GM18505 (cell line): ENCODE data around the gene VGLL4.
A peak's percentile ranks its signal among the peaks of the same experiment; 100 is the strongest.
"Not testable (repeated sequence)": the region's sequence is repeated elsewhere in the genome, so short reads cannot be mapped to it uniquely, and the experiment has no call there.

Source experiments
- ATAC-seq: cut with Tn5 transposase; IDR thresholded peaks from one replicate; pipeline ENCODE4 v1.9.1; 2021; ENCODE audit not compliant: unreplicated experiment
- POLR2A ChIP-seq: IDR thresholded peaks from 4 replicates; pipeline ENCODE4 v1.6.1; 2011; ENCODE audit warnings: borderline replicate concordance; ENCODE audit not compliant: insufficient read depth, insufficient read length; ENCODE audit errors: extremely low read depth

Gene VGLL4

DNA sequence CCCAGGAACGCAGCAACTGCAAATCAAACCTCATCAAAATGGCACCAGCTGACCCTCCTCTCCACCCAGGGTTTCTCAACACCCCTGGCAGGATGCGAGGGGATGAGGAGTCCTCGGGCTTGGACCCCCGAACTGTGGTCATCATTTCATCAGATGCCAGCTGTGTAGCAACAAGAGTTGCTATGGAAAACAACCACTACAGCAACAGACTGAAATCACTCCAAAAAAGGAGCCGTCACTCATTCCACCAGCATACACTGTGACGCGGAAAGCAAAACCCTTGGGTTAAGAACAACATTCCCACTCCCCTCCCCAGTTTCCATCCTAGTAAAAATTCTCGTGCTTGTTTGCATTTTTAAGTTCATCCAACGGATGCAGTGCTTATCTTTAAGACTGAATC lies 40.1 kb downstream of the VGLL4 start:
- no peak for TF ChIP-seq POLR2A
- ATAC-seq: no peak

DNA sequence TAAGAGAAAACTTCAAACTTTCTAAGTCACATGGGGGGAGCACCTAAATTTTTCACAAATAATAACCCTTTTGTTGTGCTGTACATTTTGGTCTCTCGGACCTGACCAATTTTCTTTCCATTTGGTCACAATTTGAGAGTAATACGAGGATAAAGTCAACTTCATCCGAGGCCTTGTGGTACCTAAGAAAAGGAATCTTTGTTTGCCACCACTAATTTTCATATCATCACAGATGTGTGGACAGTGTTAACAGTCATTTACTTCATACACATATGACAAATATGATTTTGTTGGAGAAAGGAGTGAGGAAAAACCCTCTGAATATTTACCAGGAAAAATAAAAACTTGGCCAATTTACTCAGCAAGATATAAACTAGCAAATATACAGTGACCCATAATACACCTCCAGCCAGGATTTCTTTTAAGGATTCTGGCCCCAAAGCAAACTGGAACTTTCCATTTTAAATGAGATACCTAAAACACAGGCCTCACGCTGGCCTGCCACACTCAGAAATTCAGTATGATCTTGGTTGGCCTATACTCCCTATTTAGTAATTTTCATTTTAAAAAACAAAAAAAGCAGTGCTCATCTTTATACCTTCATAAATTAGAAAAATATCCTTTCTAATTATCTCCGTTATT lies 40.7 kb downstream of the VGLL4 start:
- ATAC-seq: no peak

DNA sequence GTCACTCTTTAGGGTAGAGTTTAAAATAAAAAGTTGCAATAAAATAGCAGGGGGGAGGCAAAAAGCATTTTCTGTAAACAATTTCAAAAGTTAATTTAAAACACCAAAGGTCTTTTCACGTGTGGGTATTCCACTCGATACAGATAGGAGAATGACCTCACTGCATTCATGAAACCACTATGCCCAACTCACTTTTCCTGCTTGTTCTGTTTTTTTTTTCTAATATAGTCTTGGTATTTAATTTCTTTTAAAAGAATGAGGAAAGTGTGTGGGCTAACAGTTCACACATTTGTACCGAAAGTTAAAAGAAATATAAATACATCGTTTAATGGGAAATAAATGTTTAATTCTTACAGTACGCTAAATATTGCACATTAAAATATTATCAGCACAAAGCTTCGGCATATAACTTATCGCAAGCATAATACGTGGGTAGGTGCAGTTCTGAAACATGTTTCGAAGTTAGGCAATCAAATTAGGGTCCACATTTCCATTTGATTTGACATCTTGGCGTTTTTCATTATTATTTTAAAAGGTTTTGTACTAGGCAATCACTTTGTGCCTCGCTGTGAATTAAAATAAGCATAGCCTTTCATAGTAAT lies 41.4 kb downstream of the VGLL4 start:
- TF ChIP-seq POLR2A: no peak
- ATAC-seq: no peak

More for the DNA sequence above, 40.7 kb downstream of the VGLL4 start:
- no peak for TF ChIP-seq POLR2A

DNA sequence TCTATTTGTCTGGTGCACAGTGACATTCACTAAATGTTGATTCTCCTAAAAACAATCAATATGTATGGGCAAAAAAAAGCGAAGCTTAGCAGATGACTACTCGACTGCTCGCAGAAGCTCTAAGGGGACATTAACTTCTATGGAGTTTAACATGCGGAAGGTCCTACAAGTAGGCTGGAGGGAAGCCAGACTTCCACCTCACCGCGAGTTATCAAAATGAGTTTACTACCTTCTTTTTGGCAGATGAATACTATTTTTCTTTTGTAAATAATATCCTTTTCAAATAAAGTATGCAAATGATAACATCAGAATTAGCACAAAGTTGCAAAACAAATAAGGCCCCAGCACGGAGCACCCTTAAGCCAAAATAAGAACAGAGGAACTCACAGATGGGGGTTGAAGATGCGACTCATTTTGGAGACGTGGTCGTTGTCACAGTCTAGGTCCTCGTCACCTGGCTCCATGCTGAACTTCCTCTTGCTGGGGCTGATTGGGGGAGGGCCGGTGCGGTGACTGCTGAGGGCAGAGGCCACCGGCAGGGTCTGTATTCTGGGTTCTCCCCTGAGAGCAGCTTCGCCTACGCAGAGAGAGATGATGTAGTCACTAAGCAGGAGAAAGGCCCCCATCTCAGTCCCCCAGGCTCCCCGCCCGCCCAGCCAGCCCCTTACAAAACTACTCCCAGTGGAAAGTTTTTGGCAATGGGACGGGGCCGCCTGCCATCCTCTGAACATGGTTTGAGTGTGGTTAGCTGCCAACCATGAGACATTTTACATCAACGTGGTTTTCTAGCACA lies 42.1 kb downstream of the VGLL4 start:
- TF ChIP-seq POLR2A: no peak
- peak; percentile 92 for ATAC-seq

DNA sequence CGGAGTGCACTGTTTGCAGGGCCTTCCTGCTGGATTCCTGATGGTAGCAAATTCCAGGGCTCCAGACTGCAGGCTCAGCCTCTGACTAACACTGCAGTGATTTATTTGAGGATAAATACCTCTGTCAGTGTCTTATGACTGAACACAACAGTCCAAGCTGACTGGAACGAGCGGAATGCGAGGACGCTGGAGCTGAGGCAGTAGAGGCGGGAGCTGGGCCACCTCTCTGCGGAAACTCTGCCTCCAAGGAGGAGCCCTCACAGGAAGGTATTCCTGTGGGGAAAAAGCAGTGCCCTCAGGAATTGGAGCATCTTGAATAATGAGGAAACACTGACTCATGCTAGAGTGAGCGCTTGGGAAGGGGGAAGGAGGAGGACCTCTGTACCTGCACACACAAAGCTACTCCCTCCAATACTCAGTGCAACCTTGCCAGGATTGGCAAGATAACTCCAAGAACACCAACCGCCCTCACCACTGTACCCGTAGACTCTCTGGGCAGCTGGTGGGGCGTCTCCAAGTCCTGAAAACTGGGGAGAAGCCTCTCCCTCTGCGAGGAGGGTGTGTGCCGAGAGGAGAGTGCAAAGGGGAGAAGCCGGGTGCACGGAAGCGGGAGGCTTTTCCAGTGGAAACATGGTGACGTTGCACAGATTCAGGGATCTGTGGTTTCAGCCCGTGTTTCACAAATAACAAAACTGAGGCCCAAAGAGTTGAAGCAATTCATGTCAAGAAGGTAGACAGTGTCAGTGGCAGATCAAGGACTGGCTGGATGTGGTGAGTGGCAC lies 43.0 kb downstream of the VGLL4 start:
- ATAC-seq: no peak
- TF ChIP-seq POLR2A: no peak

DNA sequence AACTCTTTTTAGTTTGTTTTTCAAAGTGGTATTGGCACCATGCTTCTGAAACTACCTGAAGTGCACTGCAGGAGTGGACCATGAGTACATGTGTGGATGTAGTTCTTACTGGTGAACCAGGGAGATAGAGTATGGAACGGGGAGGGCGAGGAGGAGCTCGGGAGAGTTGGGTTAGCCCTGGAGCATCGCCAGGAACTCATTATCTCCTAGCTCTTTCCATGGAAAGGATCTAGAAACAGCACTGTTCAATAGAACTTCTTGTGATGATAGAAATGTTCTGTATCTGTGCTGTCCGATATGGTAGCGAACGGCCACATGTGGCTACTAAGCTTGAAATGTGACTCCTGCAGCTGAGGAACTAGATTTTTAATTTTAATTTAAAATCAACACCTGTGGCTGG lies 47.3 kb downstream of the VGLL4 start:
- TF ChIP-seq POLR2A: no peak
- ATAC-seq: no peak

DNA sequence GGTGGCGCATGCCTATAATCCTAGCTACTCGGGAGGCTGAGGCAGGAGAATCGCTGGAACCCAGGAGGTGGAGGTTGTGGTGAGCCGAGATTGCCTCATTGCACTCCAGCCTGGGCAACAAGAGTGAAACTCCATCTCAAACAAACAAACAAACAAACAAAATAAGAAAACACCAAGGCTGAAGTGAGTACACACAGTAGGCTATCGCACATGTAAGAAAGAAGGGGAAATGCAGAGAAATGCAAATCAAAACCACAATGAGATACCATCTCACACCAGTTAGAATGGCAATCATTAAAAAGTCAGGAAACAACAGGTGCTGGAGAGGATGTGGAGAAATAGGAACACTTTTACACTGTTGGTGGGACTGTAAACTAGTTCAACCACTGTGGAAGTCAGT lies 48.7 kb downstream of the VGLL4 start:
- ATAC-seq: not testable (repeated sequence)

DNA sequence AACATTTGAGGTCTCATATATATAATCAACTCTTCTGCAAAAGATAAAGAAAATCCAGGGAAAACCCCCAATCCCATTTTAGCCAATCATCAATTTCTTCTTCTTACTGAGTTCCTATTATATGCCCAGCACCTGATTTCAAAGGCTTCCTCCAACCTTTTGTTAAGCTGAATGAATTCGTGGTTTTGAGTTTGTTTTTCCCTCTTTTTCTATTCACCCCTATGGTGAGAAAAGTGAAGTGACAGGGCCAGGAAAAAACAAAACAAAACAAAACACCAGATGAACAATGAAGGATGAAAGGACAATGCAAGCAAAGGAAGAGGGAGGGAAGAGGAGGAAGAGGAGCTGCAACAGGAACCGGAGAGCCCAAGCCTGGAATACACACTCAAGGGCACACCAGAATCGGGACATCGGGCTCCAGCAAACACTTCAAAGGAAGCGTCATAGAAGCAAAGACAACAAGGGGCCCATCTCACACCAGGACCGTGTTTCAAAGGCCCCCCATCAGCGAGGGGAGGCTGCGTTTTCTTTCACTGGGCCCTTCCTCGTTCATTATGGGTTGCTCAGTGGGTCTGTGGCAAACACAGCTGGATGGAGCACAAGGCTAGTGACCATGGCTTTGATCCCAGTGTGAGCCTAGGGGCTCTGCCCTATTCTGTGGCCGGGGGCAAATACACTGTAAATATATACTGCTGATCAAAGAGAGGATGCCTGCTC lies 50.2 kb downstream of the VGLL4 start:
- TF ChIP-seq POLR2A: no peak
- ATAC-seq: no peak

DNA sequence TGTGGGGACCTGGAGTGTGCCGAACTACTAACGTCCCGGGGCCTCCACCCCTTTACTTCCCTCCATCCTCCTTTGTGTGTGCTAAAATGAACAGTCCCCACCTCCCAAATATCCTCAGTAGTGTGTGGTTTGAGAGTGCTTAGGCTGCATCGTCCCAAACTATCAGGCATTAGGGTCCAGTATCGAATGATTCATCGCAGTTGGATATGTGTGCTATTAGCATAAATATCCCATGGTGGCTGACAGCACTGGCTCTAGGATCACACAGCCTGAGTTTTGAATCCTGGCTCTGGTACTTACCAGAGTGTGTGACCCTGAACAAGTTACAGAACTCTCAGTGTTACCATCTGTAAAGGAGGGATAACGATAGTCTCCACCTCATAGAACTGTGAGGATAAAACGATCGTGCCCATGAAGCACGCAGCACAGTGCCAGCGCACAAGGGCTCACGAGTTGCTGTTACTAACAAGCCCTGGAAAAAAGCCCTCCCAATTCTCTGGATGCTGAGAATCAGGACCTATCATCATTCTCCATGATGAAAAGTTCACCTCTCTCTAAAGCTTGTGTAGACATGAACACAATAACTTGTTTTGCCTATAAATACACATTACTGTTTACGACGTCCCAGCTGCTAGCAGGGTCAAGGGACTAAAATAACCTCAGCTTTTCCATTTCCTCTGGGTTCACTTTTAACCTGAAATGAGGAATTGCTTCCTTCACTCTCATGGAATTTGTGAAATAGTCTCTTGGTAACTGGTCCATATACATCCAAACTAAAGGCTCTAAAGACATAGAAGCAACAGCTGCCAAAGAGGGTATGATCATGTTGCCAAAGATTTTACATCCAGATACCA lies 51.0 kb downstream of the VGLL4 start:
- TF ChIP-seq POLR2A: no peak
- ATAC-seq: no peak

DNA sequence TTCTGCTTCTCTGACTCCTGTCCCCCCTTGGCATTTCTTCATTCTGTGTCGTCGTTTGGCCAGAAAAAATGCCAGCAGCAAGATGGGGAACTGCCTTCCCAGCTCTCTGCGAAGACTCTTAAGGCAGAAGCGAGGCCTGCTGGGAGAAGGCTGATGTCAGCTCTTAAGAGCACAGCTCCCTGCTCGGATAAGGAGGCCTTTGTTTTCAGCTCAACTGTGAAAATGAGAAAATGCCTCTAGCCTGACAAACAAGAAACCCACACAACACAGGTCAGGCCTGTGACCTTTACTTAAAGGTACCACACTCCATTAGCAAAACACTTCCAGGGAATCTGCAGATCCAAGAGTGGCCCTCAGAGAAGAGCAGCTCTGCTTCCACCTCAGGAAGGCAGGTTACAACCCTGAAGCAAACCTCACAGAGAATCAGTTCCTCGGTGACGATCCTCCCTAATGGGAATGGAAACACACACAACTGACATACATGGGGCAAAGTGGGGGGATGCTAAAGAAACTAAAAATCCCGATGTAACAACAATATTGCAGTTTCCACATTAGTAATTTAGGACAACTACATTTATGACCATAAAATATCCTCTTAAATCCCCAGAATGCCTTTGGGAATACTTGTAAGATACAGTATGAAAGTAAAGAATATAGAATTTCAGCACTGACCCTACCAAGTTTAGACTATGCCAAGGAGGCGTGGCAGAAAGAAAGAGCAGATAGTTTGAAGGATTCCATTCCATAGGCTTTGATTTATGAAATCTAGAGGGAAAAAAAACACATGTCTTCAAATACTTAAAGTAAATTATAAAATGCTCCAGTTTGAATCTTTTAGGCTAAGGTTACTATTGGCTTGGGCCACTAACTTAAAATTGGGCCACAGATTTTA lies 52.1 kb downstream of the VGLL4 start:
- ATAC-seq: no peak
- TF ChIP-seq POLR2A: no peak

DNA sequence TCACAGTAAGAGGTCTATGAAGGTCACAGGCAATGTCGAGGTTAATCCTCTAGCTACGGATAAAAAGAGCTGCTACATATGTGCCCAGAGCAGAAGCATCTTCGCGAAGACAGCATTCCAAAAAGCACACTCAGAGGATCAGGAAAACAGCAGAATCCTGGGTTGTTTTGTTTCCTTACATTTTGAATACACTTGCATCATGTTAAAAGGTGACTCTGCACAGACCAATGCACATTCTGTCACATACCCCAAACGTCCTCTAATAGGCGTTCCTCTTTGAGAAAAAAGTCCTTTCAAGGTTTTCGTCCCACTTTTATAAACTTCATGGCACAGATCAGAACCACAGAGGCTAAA lies 52.7 kb downstream of the VGLL4 start:
- ATAC-seq: no peak
- TF ChIP-seq POLR2A: no peak
